ENCODE results near the gene RAB40C. TPM values are rescaled to one million over a fixed set of nuclear protein-coding genes. Genes with fewer than 3 reads are reported as not detected.
A peak's percentile ranks its signal among the peaks of the same experiment; 100 is the strongest.
"Not testable (repeated sequence)": the region's sequence is repeated elsewhere in the genome, so short reads cannot be mapped to it uniquely, and the experiment has no call there.

The RAB40C gene
- total RNA-seq, 8 experiments from 2014 or later, result 9.3 to 23.8 (median 17.1) TPM

- in situ Hi-C loops (cut with MboI; ENCODE audit: low pct_unique_long_range_greater_than_20kb in 2 of 9, low sequenced_read_pairs in 9 of 9, unreplicated experiment in 9 of 9), result no loop called here
- Histone ChIP-seq H3K4me3 (no peak overlapping the region), H3K4me1 (replicated peaks in 1 of 2) (peaks cover 12 to 14% of the 10 kb centered on the region in 2 donors), H3K27ac (no peak overlapping the region)
- ATAC-seq (replicated peaks in 6 of 8), result no peak
- 60 to 100% (median 93%) methylated on average over 3 to 8 of the region's 15 CpGs; no CpG with 5 or more reads in 6 of the 10 experiments for WGBS, 10 experiments
Observed at GRCh38 chr16:591892-592517, 2.1 kb downstream of the RAB40C start.

DNA sequence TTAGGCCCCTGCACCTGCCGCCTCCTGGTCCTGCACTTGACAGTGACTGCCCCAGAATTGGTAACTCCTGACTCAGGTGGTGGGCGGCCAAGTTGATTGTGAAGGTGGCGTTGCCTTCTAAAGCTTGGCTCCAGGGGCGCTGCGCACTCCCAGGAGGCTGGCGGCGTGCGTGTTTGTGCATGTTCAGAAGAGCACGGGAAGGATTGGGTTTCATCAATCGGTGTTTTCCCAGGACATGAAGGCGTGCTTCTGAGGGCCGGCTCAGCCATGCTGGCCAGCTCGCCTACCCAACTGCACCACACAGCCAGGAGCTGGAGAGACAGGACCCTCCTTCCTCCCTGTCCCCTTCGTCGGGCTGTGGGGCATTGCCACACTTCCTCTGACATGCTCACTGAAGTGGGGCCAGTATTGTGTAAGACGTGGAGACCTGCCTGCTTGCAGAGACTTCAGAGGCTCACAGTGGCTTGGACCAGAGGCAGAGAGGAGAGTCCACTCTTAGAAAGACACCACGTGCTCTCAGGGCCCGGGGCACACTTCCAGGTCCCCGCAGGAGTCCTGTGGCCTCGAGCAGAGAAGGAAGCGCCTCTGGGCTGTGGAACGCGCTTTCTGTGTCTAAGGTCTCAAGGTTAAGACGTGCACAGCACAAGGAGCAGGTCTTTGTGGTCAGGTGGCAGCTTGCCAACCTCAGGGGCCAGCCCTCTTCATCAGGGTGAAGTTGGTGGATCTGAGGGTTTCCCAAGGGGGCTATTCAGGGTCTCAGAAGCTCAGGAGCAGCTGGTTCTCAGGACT, 2.8 kb downstream of the RAB40C start:
- ATAC-seq (replicated peaks in 6 of 8), result no peak
- WGBS, 10 experiments, result 83 to 100% (median 96%) methylated on average over 2 to 11 of the region's 24 CpGs; no CpG with 5 or more reads in 5 of the 10 experiments
- H3K4me1 ChIP-seq (replicated peaks in 1 of 2), result peaks cover 11% of the 10 kb centered on the region in 2 donors
- no peak overlapping the region for H3K27ac ChIP-seq
- in situ Hi-C loops (cut with MboI; ENCODE audit: low pct_unique_long_range_greater_than_20kb in 2 of 9, low sequenced_read_pairs in 9 of 9, unreplicated experiment in 9 of 9), result no loop called here
- H3K4me3 ChIP-seq, result no peak overlapping the region

DNA sequence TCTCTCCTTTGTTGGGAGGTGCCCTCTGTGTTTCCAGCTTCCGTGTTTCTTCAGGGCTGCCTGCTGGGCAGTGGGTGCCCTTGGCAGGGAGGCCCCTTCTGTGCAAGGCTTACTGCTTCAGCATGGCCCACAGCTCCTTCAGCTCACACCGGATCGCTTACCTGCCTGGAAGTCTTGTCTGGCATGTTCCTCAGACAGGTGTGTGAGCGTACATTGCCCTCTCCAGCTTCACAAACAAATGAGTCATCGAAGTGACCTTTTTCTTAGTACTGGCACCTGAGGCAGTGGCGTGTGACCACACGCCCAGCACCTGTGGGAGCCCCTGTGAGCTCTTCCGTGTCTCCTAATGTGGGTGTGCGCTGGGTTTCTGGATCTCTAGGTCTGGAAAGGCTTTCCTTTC, 3.5 kb downstream of the RAB40C start:
- Histone ChIP-seq H3K4me3 (no peak overlapping the region), H3K4me1 (replicated peaks in 1 of 2) (peaks cover 5% of the 10 kb centered on the region in 2 donors), H3K27ac (no peak overlapping the region)
- in situ Hi-C loops (cut with MboI; ENCODE audit: low pct_unique_long_range_greater_than_20kb in 2 of 9, low sequenced_read_pairs in 9 of 9, unreplicated experiment in 9 of 9), result no loop called here
- no peak for ATAC-seq (replicated peaks in 6 of 8)
- 87 to 100% (median 99%) methylated on average over 2 to 6 of the region's 9 CpGs; no CpG with 5 or more reads in 2 of the 10 experiments for WGBS, 10 experiments

GRCh38 chr16:593807-594206, 3.9 kb downstream of the RAB40C start:
- in situ Hi-C loops (cut with MboI; ENCODE audit: low pct_unique_long_range_greater_than_20kb in 2 of 9, low sequenced_read_pairs in 9 of 9, unreplicated experiment in 9 of 9), result no loop called here
- H3K4me1 ChIP-seq (replicated peaks in 1 of 2), result peaks cover 5% of the 10 kb centered on the region in 2 donors
- H3K27ac ChIP-seq, result no peak overlapping the region
- 70 to 100% (median 90%) methylated on average over 1 to 5 of the region's 16 CpGs; no CpG with 5 or more reads in 4 of the 10 experiments for WGBS, 10 experiments
- no peak for ATAC-seq (replicated peaks in 6 of 8)
- H3K4me3 ChIP-seq, result no peak overlapping the region

DNA sequence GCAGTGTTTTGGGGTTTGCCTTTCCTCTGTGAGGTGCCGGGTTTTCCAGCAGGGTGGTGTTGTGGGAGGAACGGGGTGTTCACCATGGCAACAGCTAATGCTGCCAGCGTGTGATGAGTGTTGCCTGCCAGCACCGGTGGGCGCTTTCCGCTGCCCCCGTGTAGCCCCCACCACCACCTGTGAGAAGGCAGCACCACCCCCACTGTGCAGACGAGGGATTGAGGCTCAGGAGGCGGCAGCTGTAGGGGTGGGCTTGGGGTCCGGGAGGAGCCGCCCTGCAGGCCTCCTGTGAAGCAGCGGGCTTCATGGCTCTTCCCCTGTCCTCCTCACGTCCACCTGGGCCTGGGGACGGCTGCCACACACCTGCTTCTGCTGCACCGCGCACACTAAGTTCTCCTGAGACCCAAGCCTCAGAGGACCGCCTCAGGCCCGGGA, 5.2 kb downstream of the RAB40C start:
- Histone ChIP-seq H3K4me3 (no peak overlapping the region), H3K27ac (no peak overlapping the region), H3K4me1 (replicated peaks in 1 of 2) (peaks cover 5% of the 10 kb centered on the region in 2 donors)
- no peak for ATAC-seq (replicated peaks in 6 of 8)
- in situ Hi-C loops (cut with MboI; ENCODE audit: low pct_unique_long_range_greater_than_20kb in 2 of 9, low sequenced_read_pairs in 9 of 9, unreplicated experiment in 9 of 9), result no loop called here
- 50% methylated on average over 2 of the region's 18 CpGs; no CpG with 5 or more reads in 9 of the 10 experiments for WGBS, 10 experiments

- Histone ChIP-seq H3K27ac (no peak overlapping the region), H3K4me3 (no peak overlapping the region), H3K4me1 (replicated peaks in 1 of 2) (no peaks in the 10 kb centered on the region)
- 60 to 100% (median 83%) methylated on average over 1 to 22 of the region's 34 CpGs; no CpG with 5 or more reads in 4 of the 10 experiments for WGBS, 10 experiments
- in situ Hi-C loops (cut with MboI; ENCODE audit: low pct_unique_long_range_greater_than_20kb in 2 of 9, low sequenced_read_pairs in 9 of 9, unreplicated experiment in 9 of 9), result no loop called here
- no peak for ATAC-seq (replicated peaks in 6 of 8)
Observed at GRCh38 chr16:595942-596735, 6.3 kb downstream of the RAB40C start.

DNA sequence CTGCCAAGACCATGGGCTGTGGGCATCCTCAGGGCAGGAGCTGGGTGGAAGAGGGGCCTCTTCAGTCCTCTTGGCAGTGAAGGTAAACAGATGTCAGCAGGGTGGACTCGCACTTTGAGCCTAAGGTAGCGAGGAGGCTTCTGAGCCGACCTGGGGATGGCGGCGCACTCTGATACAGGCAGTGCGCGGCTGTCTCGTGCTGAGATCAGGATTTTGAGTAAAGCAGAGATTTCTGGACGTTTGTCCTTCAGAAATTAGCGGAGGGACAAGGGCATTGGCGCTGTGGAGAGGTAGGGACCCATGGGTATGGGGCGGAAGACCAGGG, 6.8 kb downstream of the RAB40C start:
- ATAC-seq (replicated peaks in 6 of 8), result no peak
- H3K4me3 ChIP-seq, result no peak overlapping the region
- WGBS, 10 experiments, result 95% methylated on average over 6 of the region's 12 CpGs; no CpG with 5 or more reads in 9 of the 10 experiments
- in situ Hi-C loops (cut with MboI; ENCODE audit: low pct_unique_long_range_greater_than_20kb in 2 of 9, low sequenced_read_pairs in 9 of 9, unreplicated experiment in 9 of 9), result no loop called here
- H3K27ac ChIP-seq, result no peak overlapping the region
- no peaks in the 10 kb centered on the region for H3K4me1 ChIP-seq (replicated peaks in 1 of 2)

DNA sequence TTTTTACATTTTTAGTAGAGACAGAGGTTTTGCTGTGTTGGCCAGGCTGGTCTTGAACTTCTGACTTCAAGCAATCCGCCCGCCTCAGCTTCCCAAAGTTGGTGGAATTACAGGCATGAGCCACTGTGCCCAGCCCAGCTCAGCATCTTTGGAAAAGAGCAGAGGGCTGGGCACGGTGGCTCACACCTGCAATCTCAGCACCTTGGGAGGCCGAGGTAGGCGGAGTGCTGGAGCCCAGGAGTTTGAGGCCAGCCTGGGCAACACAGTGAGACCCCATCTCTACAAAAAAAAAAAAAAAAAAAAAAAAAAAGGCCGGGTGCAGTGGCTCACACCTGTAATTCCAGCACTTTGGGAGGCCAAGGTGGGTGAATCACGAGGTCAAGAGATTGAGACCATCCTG, 7.8 kb downstream of the RAB40C start:
- H3K27ac ChIP-seq; in situ Hi-C loops (cut with MboI; ENCODE audit: low pct_unique_long_range_greater_than_20kb in 2 of 9, low sequenced_read_pairs in 9 of 9, unreplicated experiment in 9 of 9); H3K4me1 ChIP-seq (replicated peaks in 1 of 2); ATAC-seq (replicated peaks in 6 of 8); H3K4me3 ChIP-seq: not testable (repeated sequence)
- 92 to 100% (median 100%) methylated on average over 1 to 5 of the region's 7 CpGs; no CpG with 5 or more reads in 3 of the 10 experiments for WGBS, 10 experiments

DNA sequence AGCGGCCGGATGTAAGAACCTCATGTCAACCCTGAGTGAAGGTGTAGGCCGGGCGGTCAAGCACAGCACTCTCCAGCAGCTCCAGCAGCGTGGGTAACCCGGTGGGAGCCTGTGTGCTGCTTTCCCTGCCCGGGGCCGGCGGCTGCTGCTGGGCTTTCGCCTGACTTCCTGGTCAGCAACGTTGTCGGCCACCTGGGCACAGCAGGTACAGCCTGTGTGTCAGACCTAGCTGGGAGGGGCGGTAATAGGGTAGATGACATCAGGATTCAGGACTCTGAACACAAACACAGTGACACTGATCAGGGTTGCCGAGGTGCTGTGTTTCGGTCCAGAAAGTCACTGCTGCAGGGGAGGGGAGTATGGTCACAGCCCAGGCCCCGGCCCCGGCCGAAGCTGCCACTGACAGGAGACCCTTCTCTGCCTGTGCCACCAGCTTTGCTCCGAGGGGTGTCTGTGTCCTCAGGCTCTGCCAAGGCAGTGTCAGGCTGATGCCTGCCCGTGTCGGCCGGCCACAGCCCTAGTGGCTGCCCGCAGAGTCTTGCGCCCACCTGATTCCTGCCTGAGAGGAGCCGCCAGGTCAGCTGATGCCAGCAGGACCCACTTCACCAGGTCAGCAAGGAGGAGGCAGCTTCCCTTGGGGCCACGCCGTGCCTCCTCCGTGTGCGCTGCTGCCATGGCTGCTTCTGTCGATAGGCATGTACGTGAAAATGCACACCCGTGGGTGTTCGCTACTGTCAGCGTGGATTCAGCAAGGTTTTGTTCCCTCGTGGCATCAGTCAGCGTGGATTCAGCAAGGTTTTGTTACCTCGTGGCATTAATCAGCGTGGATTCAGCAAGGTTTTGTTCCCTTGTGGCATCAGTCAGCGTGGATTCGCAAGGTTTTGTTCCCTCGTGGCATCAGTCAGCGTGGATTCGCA, 9.2 kb downstream of the RAB40C start:
- Histone ChIP-seq H3K27ac (no peak overlapping the region), H3K4me3 (no peak overlapping the region), H3K4me1 (replicated peaks in 1 of 2) (no peaks in the 10 kb centered on the region)
- in situ Hi-C loops (cut with MboI; ENCODE audit: low pct_unique_long_range_greater_than_20kb in 2 of 9, low sequenced_read_pairs in 9 of 9, unreplicated experiment in 9 of 9), result no loop called here
- peak in 2 of 8 experiments; percentile 13 for ATAC-seq (replicated peaks in 6 of 8)
- WGBS, 10 experiments, result 93 to 100% (median 100%) methylated on average over 2 to 8 of the region's 43 CpGs; no CpG with 5 or more reads in 5 of the 10 experiments

DNA sequence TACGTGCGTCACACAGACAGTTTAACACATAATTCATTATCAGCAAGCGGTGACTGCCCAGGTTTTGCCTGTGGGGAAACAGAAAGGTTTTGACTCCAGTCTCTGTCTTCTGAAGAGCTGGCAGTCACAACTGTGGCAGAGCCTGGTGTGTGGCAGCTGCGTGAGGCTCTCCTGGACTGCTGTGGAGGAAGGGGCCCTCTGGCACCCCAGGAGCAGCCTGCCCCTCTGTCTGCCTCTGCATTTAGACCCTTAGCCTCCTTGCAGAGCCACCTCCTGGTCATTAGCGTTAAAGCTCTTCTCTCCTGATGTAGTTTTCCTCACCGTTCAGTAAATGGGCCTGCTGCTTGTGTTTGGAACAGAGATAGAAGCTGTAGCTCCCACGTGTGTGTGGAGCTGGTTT, 10.9 kb downstream of the RAB40C start:
- Histone ChIP-seq H3K27ac (no peak overlapping the region), H3K4me3 (no peak overlapping the region), H3K4me1 (replicated peaks in 1 of 2) (no peaks in the 10 kb centered on the region)
- ATAC-seq (replicated peaks in 6 of 8), result peak in 5 of 8 experiments; percentile 26 to 65 (median 37)
- in situ Hi-C loops (cut with MboI; ENCODE audit: low pct_unique_long_range_greater_than_20kb in 2 of 9, low sequenced_read_pairs in 9 of 9, unreplicated experiment in 9 of 9), result no loop called here
- WGBS, 10 experiments, result 0 to 90% (median 58%) methylated on average over 1 to 5 of the region's 7 CpGs; no CpG with 5 or more reads in 4 of the 10 experiments

DNA sequence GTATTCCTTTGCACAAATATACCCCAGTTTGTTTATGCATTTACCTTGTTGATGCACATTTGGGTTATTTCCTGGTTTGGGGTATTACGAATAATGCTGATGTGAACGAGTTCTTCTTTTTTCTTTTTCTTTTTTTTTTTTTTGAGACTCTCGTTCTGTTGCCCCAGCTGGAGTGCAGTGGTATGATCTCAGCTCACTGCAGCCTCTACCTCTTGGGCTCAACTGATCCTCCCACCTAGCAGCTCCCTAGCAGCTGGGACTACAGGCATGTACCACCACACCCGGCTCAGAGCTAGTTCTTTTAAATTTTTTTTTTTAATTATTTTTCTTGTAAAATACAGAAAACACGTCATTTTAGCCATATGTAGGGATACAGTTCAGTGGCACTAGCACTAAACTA, 14.1 kb downstream of the RAB40C start:
- Histone ChIP-seq H3K4me3 (no peak overlapping the region), H3K4me1 (replicated peaks in 1 of 2) (no peaks in the 10 kb centered on the region), H3K27ac (no peak overlapping the region)
- peak in 1 of 8 experiments; percentile 60 for ATAC-seq (replicated peaks in 6 of 8)
- WGBS, 10 experiments, result 44 to 100% (median 92%) methylated on average over 1 to 5 of the region's 5 CpGs
- in situ Hi-C loops (cut with MboI; ENCODE audit: low pct_unique_long_range_greater_than_20kb in 2 of 9, low sequenced_read_pairs in 9 of 9, unreplicated experiment in 9 of 9), result no loop called here

GRCh38 chr16:606656-607307, 16.9 kb downstream of the RAB40C start:
- in situ Hi-C loops (cut with MboI; ENCODE audit: low pct_unique_long_range_greater_than_20kb in 2 of 9, low sequenced_read_pairs in 9 of 9, unreplicated experiment in 9 of 9), result no loop called here
- 95 to 100% (median 97%) methylated on average over 4 to 10 of the region's 22 CpGs; no CpG with 5 or more reads in 6 of the 10 experiments for WGBS, 10 experiments

More at GRCh38 chr16:606656-607307, 16.9 kb downstream of the RAB40C start:
- Histone ChIP-seq H3K27ac (no peak overlapping the region), H3K4me1 (replicated peaks in 1 of 2) (peaks cover 0 to 14% of the 10 kb centered on the region in 2 donors), H3K4me3 (no peak overlapping the region)
- ATAC-seq (replicated peaks in 6 of 8), result no peak
